PC-3 (cell line): Measurements from ENCODE around the gene CSMD2. TPM values are rescaled to one million over a fixed set of nuclear protein-coding genes. Genes with fewer than 3 reads are reported as not detected.

Source experiments
- ATAC-seq: fragments of 200-7000 bp; cut with Tn5 transposase; 2 replicates; pipeline ENCODE4 v1.9.1; 2020; ENCODE audit warnings: mild to moderate bottlenecking, moderate library complexity
- BruUV-seq: library from RNA; stranded (reverse); fragments of 400-500 nt; replicated peaks from 2 replicates; lab custom pipeline; 2021; lab: Mats Ljungman, UMichigan
- CTCF ChIA-PET: fragments of 300-600 bp; sonication (Branson Sonifier 250); formaldehyde crosslinking; loops from one replicate; lab custom pipeline; 2022; ENCODE audit warnings: antibody characterized with exemption; lab: Charles Lee
- POLR2A ChIA-PET: fragments of 300-600 bp; sonication (Branson Sonifier 250); formaldehyde crosslinking; loops from one replicate; lab custom pipeline; 2022; ENCODE audit warnings: antibody characterized with exemption; ENCODE audit not compliant: unreplicated experiment; lab: Charles Lee
- DNase-seq: peaks from one replicate; pipeline ENCODE4 v3.0.0-alpha.2; 2015
- H2AFZ ChIP-seq: fragments of 300-600 bp; sonication (generic); 2 replicates; pipeline ENCODE4 v1.6.0; 2016; ENCODE audit warnings: antibody characterized with exemption, low read length
- H3F3A ChIP-seq: fragments of 300-600 bp; sonication (generic); one replicate; pipeline ENCODE4 v1.6.0; 2017; ENCODE audit warnings: antibody characterized with exemption, low read length, control low read depth, mild to moderate bottlenecking; ENCODE audit not compliant: unreplicated experiment
- H3K27ac ChIP-seq: fragments of 300-600 bp; sonication (generic); 2 replicates; pipeline ENCODE4 v1.5.1; 2016; ENCODE audit warnings: mild to moderate bottlenecking, low read length
- H3K27me3 ChIP-seq: fragments of 300-600 bp; sonication (generic); 2 replicates; pipeline ENCODE4 v1.6.1; 2016; ENCODE audit warnings: low read length, mixed read lengths
- H3K36me3 ChIP-seq: fragments of 300-600 bp; sonication (generic); 2 replicates; pipeline ENCODE4 v1.6.1; 2016; ENCODE audit warnings: low read depth, mixed run types, low read length, mixed read lengths
- H3K4me1 ChIP-seq: fragments of 300-600 bp; sonication (generic); 2 replicates; pipeline ENCODE4 v1.5.1; 2016; ENCODE audit warnings: low read length; ENCODE audit not compliant: insufficient read depth
- H3K4me2 ChIP-seq: fragments of 300-600 bp; sonication (generic); 2 replicates; pipeline ENCODE4 v1.6.0; 2016; ENCODE audit warnings: low read length
- H3K4me3 ChIP-seq: fragments of 300-600 bp; sonication (generic); 2 replicates; pipeline ENCODE4 v1.5.1; 2016; ENCODE audit warnings: mild to moderate bottlenecking, low read length, mixed read lengths
- H3K79me2 ChIP-seq: fragments of 300-600 bp; sonication (generic); 2 replicates; pipeline ENCODE4 v1.6.1; 2017; ENCODE audit warnings: low read length, mixed read lengths
- H3K9ac ChIP-seq: fragments of 300-600 bp; sonication (generic); 2 replicates; pipeline ENCODE4 v1.6.0; 2016; ENCODE audit warnings: mild to moderate bottlenecking, low read length
- H3K9me2 ChIP-seq: fragments of 300-600 bp; sonication (generic); replicated peaks from 2 replicates; pipeline ENCODE4 v1.6.1; 2016; ENCODE audit warnings: mixed run types, low read length, mixed read lengths
- H3K9me3 ChIP-seq: fragments of 300-600 bp; sonication (generic); 2 replicates; pipeline ENCODE4 v1.6.1; 2016; ENCODE audit warnings: low read length, mixed read lengths
- H4K20me1 ChIP-seq: fragments of 300-600 bp; sonication (generic); 2 replicates; pipeline ENCODE4 v1.6.1; 2016; ENCODE audit warnings: low read length, mixed read lengths
- CTCF ChIP-seq: fragments of 300-600 bp; sonication (generic); conservative IDR thresholded peaks from 2 replicates; pipeline ENCODE4 v1.5.1; 2017; ENCODE audit warnings: antibody characterized with exemption, low read depth, mild to moderate bottlenecking, low read length
- EZH2 ChIP-seq: fragments of 300-600 bp; sonication (generic); IDR thresholded peaks from one replicate; pipeline ENCODE4 v1.6.1; 2017; ENCODE audit warnings: antibody characterized with exemption, mild to moderate bottlenecking, low read length; ENCODE audit not compliant: unreplicated experiment
- EZH2phosphoT487 ChIP-seq: fragments of 300-600 bp; sonication (generic); IDR thresholded peaks from 2 replicates; pipeline ENCODE4 v1.6.1; 2018; ENCODE audit warnings: mild to moderate bottlenecking, antibody characterized with exemption, low read length, borderline replicate concordance
- intact Hi-C: fragments of 100-400 bp; cut with micrococcal nuclease; formaldehyde crosslinking; loops from 2 replicates; pipeline ENCODE4 v1.9.0; 2023
- total RNA-seq: library from RNA; depleted of rRNA; stranded (reverse); fragments of >200 nt; gene quantifications from 2 replicates; pipeline ENCODE4 v1.2.3, GENCODE V29; 2014

Gene CSMD2
- total RNA-seq, 1 experiment from 2014 or later = not detected

DNA sequence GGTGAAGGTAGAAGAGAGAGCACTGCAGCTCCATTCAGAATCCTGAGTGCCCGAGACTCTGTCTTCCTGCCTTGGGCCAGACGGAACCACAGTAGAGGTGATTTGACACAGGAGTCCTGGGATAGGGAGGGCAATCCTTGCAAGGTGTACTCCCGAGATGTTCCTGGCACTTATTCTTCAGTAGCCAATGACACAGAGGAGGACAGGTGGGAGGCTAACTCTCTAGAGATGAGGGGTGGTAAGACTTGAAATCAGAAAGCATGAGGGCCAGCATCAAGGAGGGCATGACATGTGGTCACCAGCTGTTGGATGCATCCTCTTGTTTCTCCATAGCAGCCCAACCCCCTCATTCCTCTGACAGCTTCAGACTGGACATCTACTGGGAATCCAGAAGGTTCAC is 56.3 kb downstream of the CSMD2 start:
- no peaks in the 10 kb centered on the region for H3K36me3 ChIP-seq
- H3K9me2 ChIP-seq = no peaks in the 10 kb centered on the region
- no peaks in the 10 kb centered on the region for H3K9me3 ChIP-seq
- ATAC-seq (no peak), DNase-seq (no peak)
- H3K4me2 ChIP-seq = no peak overlapping the region
- no peak overlapping the region for H3K9ac ChIP-seq
- no peaks in the 10 kb centered on the region for H4K20me1 ChIP-seq
- H3K4me1 ChIP-seq = no peaks in the 10 kb centered on the region
- H3F3A ChIP-seq = no peaks in the 10 kb centered on the region
- no TSS peak for BruUV-seq
- ChIA-PET CTCF (no interaction called here), POLR2A (no interaction called here)
- peaks cover 7% of the 10 kb centered on the region; the same call in 1 of the 2 replicates for H3K27me3 ChIP-seq
- intact Hi-C loops = no loop called here
- TF ChIP-seq EZH2 (no peak), EZH2phosphoT487 (no peak), CTCF (no peak)
- H3K79me2 ChIP-seq = no peaks in the 10 kb centered on the region
- H2AFZ ChIP-seq = no peak overlapping the region
- no peak overlapping the region for H3K27ac ChIP-seq
- H3K4me3 ChIP-seq = no peak overlapping the region

- no peak overlapping the region for H3K4me2 ChIP-seq
- no peak for ATAC-seq
- ChIA-PET CTCF (no interaction called here), POLR2A (no interaction called here)
- H3K9me3 ChIP-seq = no peaks in the 10 kb centered on the region
- H3K27ac ChIP-seq = no peak overlapping the region
- no peak for TF ChIP-seq CTCF
- TF ChIP-seq EZH2 = no peak
- no peak for TF ChIP-seq EZH2phosphoT487
- H3K4me1 ChIP-seq = no peaks in the 10 kb centered on the region
- no peaks in the 10 kb centered on the region for H3F3A ChIP-seq
- H3K36me3 ChIP-seq = no peaks in the 10 kb centered on the region
- H3K9ac ChIP-seq = no peak overlapping the region
- H4K20me1 ChIP-seq = no peaks in the 10 kb centered on the region
- BruUV-seq = no TSS peak
- no peaks in the 10 kb centered on the region for H3K79me2 ChIP-seq
- H3K4me3 ChIP-seq = no peak overlapping the region
- no peak overlapping the region for H2AFZ ChIP-seq
- peaks cover 10% of the 10 kb centered on the region; the same call in 1 of the 2 replicates for H3K27me3 ChIP-seq
- no peaks in the 10 kb centered on the region for H3K9me2 ChIP-seq
- intact Hi-C loops = no loop called here
- no peak for DNase-seq
These were observed 56.8 kb downstream of the CSMD2 start for GRCh38 chr1:34108269-34108668.

DNA sequence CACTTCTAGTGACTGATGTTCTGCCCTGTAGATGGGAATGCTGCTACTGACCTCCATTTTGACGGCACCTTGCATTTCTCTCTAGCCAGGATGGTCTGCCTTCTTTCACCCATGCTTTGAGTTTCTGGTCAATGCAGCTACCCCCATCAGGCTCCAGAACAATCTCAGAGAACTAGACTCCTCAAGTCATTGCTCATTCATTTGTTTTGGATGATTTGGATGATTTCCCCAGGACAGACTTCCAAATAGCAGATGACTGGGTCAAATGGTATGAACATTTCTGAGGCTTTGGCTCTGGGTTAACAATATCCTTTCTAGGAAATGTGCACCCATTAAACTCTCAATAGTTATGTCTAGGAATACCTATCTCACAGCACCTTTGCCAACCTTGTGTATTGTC is 63.9 kb downstream of the CSMD2 start:
- no peaks in the 10 kb centered on the region for H3K4me1 ChIP-seq
- H3K36me3 ChIP-seq = no peaks in the 10 kb centered on the region
- H3K9me2 ChIP-seq = no peaks in the 10 kb centered on the region
- peaks cover 29% of the 10 kb centered on the region; the same call in 1 of the 2 replicates for H3K27me3 ChIP-seq
- H3F3A ChIP-seq = no peaks in the 10 kb centered on the region
- H3K4me3 ChIP-seq = no peak overlapping the region
- no TSS peak for BruUV-seq
- ATAC-seq (no peak), DNase-seq (no peak)
- H3K4me2 ChIP-seq = no peak overlapping the region
- intact Hi-C loops = no loop called here
- H2AFZ ChIP-seq = no peak overlapping the region
- no peaks in the 10 kb centered on the region for H3K9me3 ChIP-seq
- ChIA-PET POLR2A (no interaction called here), CTCF (no interaction called here)
- no peaks in the 10 kb centered on the region for H4K20me1 ChIP-seq
- TF ChIP-seq EZH2phosphoT487 = no peak
- no peak for TF ChIP-seq EZH2
- no peak for TF ChIP-seq CTCF
- no peak overlapping the region for H3K9ac ChIP-seq
- H3K79me2 ChIP-seq = no peaks in the 10 kb centered on the region
- no peak overlapping the region for H3K27ac ChIP-seq
